MM.1S (cell line): Measurements from ENCODE around the gene TMEM259.

Source experiments
- EZH2 ChIP-seq: fragments of 300-600 bp; sonication (generic); optimal IDR thresholded peaks from 2 replicates; pipeline ENCODE3; 2017; ENCODE audit warnings: low read depth, mild to moderate bottlenecking, antibody characterized with exemption, low read length, mixed read lengths
- EZH2phosphoT487 ChIP-seq: fragments of 300-600 bp; sonication (generic); IDR thresholded peaks from 2 replicates; pipeline ENCODE4 v1.6.1; 2018; ENCODE audit warnings: antibody characterized with exemption, low read length
- TF ChIP-seq, protein P1 (sequence below): fragments of 300-600 bp; sonication (generic); IDR thresholded peaks from 2 replicates; pipeline ENCODE4 v1.5.1; 2016; ENCODE audit warnings: antibody characterized with exemption, low read length, mixed read lengths

DNA sequence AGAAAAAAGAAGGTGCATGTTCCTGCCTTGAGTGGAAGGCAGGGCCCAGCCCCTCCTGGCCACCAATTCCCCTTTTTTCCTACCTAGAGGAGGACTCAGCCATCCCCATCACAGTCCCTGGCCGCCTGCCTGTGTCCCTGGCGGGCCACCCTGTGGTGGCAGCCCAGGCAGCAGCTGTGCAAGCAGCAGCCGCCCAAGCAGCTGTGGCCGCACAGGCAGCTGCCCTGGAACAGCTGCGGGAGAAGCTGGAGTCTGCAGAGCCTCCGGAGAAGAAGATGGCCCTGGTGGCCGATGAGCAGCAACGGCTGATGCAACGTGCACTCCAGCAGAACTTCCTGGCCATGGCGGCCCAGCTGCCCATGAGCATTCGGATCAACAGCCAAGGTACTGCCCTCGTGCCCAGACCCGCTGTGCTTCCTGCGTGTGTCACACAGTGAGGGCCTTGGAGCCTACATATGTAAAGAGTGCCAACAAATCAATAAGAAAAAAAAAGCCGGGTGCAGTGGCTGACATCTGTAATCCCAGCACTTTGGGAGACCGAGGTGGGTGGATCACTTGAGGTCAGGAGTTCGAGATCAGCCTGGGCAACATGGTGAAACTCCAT lies 54.3 kb downstream of the TMEM259 start:
- no peak for TF ChIP-seq EZH2phosphoT487
- TF ChIP-seq, protein P1, sequence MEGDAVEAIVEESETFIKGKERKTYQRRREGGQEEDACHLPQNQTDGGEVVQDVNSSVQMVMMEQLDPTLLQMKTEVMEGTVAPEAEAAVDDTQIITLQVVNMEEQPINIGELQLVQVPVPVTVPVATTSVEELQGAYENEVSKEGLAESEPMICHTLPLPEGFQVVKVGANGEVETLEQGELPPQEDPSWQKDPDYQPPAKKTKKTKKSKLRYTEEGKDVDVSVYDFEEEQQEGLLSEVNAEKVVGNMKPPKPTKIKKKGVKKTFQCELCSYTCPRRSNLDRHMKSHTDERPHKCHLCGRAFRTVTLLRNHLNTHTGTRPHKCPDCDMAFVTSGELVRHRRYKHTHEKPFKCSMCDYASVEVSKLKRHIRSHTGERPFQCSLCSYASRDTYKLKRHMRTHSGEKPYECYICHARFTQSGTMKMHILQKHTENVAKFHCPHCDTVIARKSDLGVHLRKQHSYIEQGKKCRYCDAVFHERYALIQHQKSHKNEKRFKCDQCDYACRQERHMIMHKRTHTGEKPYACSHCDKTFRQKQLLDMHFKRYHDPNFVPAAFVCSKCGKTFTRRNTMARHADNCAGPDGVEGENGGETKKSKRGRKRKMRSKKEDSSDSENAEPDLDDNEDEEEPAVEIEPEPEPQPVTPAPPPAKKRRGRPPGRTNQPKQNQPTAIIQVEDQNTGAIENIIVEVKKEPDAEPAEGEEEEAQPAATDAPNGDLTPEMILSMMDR: no peak
- TF ChIP-seq EZH2: no peak
